IMR-90 (cell line): ENCODE measurements around the gene PDGFA. TPM values are rescaled to one million over a fixed set of nuclear protein-coding genes. Genes with fewer than 3 reads are reported as not detected.
A peak's percentile ranks its signal among the peaks of the same experiment; 100 is the strongest.

Source experiments
- ATAC-seq: fragments of 200-7000 bp; cut with Tn5 transposase; 2 replicates; pipeline ENCODE4 v1.9.1; 2020; ENCODE audit warnings: low read depth, mild to moderate bottlenecking, moderate library complexity
- BruUV-seq: library from RNA; stranded (reverse); fragments of 400-500 nt; replicated peaks from 2 replicates; lab custom pipeline; 2021; lab: Mats Ljungman, UMichigan
- CTCF ChIA-PET: fragments of 300-600 bp; formaldehyde crosslinking; extraction: SDS; loops from one replicate; lab custom pipeline; 2021; ENCODE audit warnings: antibody characterized with exemption; lab: Yijun Ruan, JAX
- POLR2A ChIA-PET: fragments of 300-600 bp; sonication (Branson Sonifier 250); formaldehyde crosslinking; loops from one replicate; lab custom pipeline; 2022; ENCODE audit warnings: antibody characterized with exemption; ENCODE audit not compliant: unreplicated experiment; lab: Charles Lee
- DNase-seq: peaks from one replicate; pipeline ENCODE4 v3.0.0; 2013
- H2AFZ ChIP-seq: replicated peaks from 2 replicates; pipeline ENCODE3; 2013; ENCODE audit warnings: low read length, mild to moderate bottlenecking; ENCODE audit not compliant: poor library complexity
- H2AK5ac ChIP-seq: 2 replicates; pipeline ENCODE4 v1.6.1; 2013; ENCODE audit warnings: low read depth, low read length, inconsistent platforms
- H2AK9ac ChIP-seq: replicated peaks from 2 replicates; pipeline ENCODE3; 2013; ENCODE audit warnings: mild to moderate bottlenecking, low read depth, low read length, moderate library complexity; ENCODE audit not compliant: poor library complexity
- H2BK120ac ChIP-seq: 2 replicates; pipeline ENCODE4 v1.6.1; 2013; ENCODE audit warnings: low read depth, low read length, inconsistent platforms
- H2BK15ac ChIP-seq: 3 replicates; pipeline ENCODE4 v1.6.1; 2013; ENCODE audit warnings: low read depth, low read length, inconsistent platforms
- H2BK20ac ChIP-seq: 2 replicates; pipeline ENCODE4 v1.6.1; 2013; ENCODE audit warnings: low read depth, mild to moderate bottlenecking, inconsistent platforms, low read length, moderate library complexity
- H2BK5ac ChIP-seq: 2 replicates; pipeline ENCODE4 v1.6.1; 2013; ENCODE audit warnings: mild to moderate bottlenecking, low read depth, low read length, inconsistent platforms; ENCODE audit not compliant: poor library complexity, severe bottlenecking
- H3K14ac ChIP-seq: replicated peaks from 2 replicates; pipeline ENCODE4 v1.6.1; 2013; ENCODE audit warnings: low read depth, low read length, inconsistent platforms
- H3K18ac ChIP-seq: 2 replicates; pipeline ENCODE4 v1.6.1; 2013; ENCODE audit warnings: low read depth, low read length, control low read depth
- H3K23ac ChIP-seq: 2 replicates; pipeline ENCODE4 v1.6.1; 2013; ENCODE audit warnings: low read depth, low read length, inconsistent platforms
- H3K27ac ChIP-seq: 2 replicates; pipeline ENCODE4 v1.5.1; 2013; ENCODE audit warnings: mild to moderate bottlenecking, control low read depth, low read length; ENCODE audit not compliant: insufficient read depth
- H3K27me3 ChIP-seq: 2 replicates; pipeline ENCODE4 v1.6.1; 2013; ENCODE audit warnings: low read length; ENCODE audit not compliant: control insufficient read depth, insufficient read depth
- H3K36me3 ChIP-seq: 2 replicates; pipeline ENCODE4 v1.6.1; 2013; ENCODE audit warnings: low read length, mixed read lengths; ENCODE audit not compliant: control insufficient read depth, insufficient read depth
- H3K4ac ChIP-seq: 2 replicates; pipeline ENCODE4 v1.6.1; 2013; ENCODE audit warnings: low read depth, low read length, inconsistent platforms
- H3K4me1 ChIP-seq: 2 replicates; pipeline ENCODE4 v1.6.1; 2013; ENCODE audit warnings: low read length, mixed read lengths; ENCODE audit not compliant: control insufficient read depth, insufficient read depth
- H3K4me2 ChIP-seq: 2 replicates; pipeline ENCODE4 v1.6.1; 2013; ENCODE audit warnings: low read depth, mild to moderate bottlenecking, control low read depth, low read length, moderate library complexity
- H3K4me3 ChIP-seq: 2 replicates; pipeline ENCODE4 v1.5.1; 2013; ENCODE audit warnings: low read depth, mild to moderate bottlenecking, control low read depth, low read length, moderate library complexity; ENCODE audit not compliant: insufficient read depth
- H3K56ac ChIP-seq: 2 replicates; pipeline ENCODE4 v1.6.1; 2013; ENCODE audit warnings: low read length, inconsistent platforms; ENCODE audit not compliant: insufficient read depth; ENCODE audit errors: extremely low read depth
- H3K79me1 ChIP-seq, 2 experiments: 2 replicates each; pipeline ENCODE4 v1.6.1; 2013; ENCODE audit warnings: low read length in 2 of 2, inconsistent platforms in 1 of 2, low read depth in 1 of 2
- H3K9ac ChIP-seq: 2 replicates; pipeline ENCODE4 v1.6.1; 2013; ENCODE audit warnings: low read depth, low read length, control low read depth
- H3K9me1 ChIP-seq: 2 replicates; pipeline ENCODE4 v1.6.1; 2013; ENCODE audit warnings: low read length, inconsistent platforms; ENCODE audit not compliant: insufficient read depth
- H3K9me3 ChIP-seq: 2 replicates; pipeline ENCODE4 v1.6.1; 2013; ENCODE audit warnings: low read length; ENCODE audit not compliant: control insufficient read depth, insufficient read depth
- H4K20me1 ChIP-seq: 2 replicates; pipeline ENCODE4 v1.6.1; 2013; ENCODE audit warnings: low read length, inconsistent platforms; ENCODE audit not compliant: insufficient read depth
- H4K5ac ChIP-seq: 2 replicates; pipeline ENCODE4 v1.6.1; 2013; ENCODE audit warnings: mild to moderate bottlenecking, low read depth, low read length, control low read depth
- H4K8ac ChIP-seq, 2 experiments: 2 replicates each; pipeline ENCODE4 v1.6.1; 2013; ENCODE audit warnings: low read depth in 2 of 2, low read length in 2 of 2, control low read depth in 1 of 2, inconsistent platforms in 1 of 2
- H4K91ac ChIP-seq: 2 replicates; pipeline ENCODE4 v1.6.1; 2013; ENCODE audit warnings: low read depth, low read length, inconsistent platforms; ENCODE audit not compliant: insufficient read depth
- BHLHE40 ChIP-seq: fragments of 150-350 bp; IDR thresholded peaks from 2 replicates; pipeline ENCODE4 v1.6.1; 2016; ENCODE audit warnings: mild to moderate bottlenecking, low read depth, low read length
- CEBPB ChIP-seq: IDR thresholded peaks from 2 replicates; pipeline ENCODE4 v1.6.1; 2012; ENCODE audit warnings: low read depth, low read length, improper control_type of control experiment
- CHD1 ChIP-seq: IDR thresholded peaks from 2 replicates; pipeline ENCODE4 v1.6.1; 2012; ENCODE audit warnings: low read depth, low read length, improper control_type of control experiment
- CTCF ChIP-seq: conservative IDR thresholded peaks from 2 replicates; pipeline ENCODE4 v1.5.1; 2012; ENCODE audit warnings: mild to moderate bottlenecking, low read depth, low read length, improper control_type of control experiment
- ELK1 ChIP-seq: fragments of 150-350 bp; IDR thresholded peaks from 2 replicates; pipeline ENCODE4 v1.6.1; 2016; ENCODE audit warnings: low read depth, mild to moderate bottlenecking, low read length, moderate library complexity, borderline replicate concordance
- MAZ ChIP-seq: IDR thresholded peaks from 2 replicates; pipeline ENCODE4 v1.6.1; 2012; ENCODE audit warnings: low read depth, mild to moderate bottlenecking, low read length, improper control_type of control experiment, moderate library complexity, borderline replicate concordance
- MXI1 ChIP-seq: IDR thresholded peaks from 2 replicates; pipeline ENCODE4 v1.6.1; 2012; ENCODE audit warnings: low read depth, mild to moderate bottlenecking, low read length, moderate library complexity, borderline replicate concordance
- NFE2L2 ChIP-seq: fragments of 150-350 bp; IDR thresholded peaks from 2 replicates; pipeline ENCODE4 v1.6.1; 2016; ENCODE audit warnings: low read depth, mild to moderate bottlenecking, low read length
- POLR2A ChIP-seq: IDR thresholded peaks from 2 replicates; pipeline ENCODE4 v1.6.1; 2012; ENCODE audit warnings: mild to moderate bottlenecking, low read depth, low read length
- RAD21 ChIP-seq: IDR thresholded peaks from 2 replicates; pipeline ENCODE4 v1.6.1; 2012; ENCODE audit warnings: low read length, improper control_type of control experiment
- RCOR1 ChIP-seq: IDR thresholded peaks from 2 replicates; pipeline ENCODE4 v1.6.1; 2012; ENCODE audit warnings: mild to moderate bottlenecking, low read length, improper control_type of control experiment; ENCODE audit not compliant: insufficient replicate concordance
- RFX5 ChIP-seq: IDR thresholded peaks from 2 replicates; pipeline ENCODE4 v1.8.0; 2012; ENCODE audit warnings: low read depth, mild to moderate bottlenecking, low read length, moderate library complexity
- WGBS, 2 experiments: methylation state at CpG; one replicate each; pipeline versions ENCODE4 v1.1.5 to v1.1.7; 2013; ENCODE audit warnings: missing lambda C conversion rate in 2 of 2; ENCODE audit not compliant: insufficient read length in 1 of 2; ENCODE audit errors: extremely low coverage in 2 of 2; 5-methylcytosine and 5-hydroxymethylcytosine counted together
- dilution Hi-C: fragments of 300-500 bp; cut with HindIII; formaldehyde crosslinking; loops from one replicate; pipeline ENCODE4 v1.14.3; 2018; ENCODE audit warnings: low sequenced_read_pairs; ENCODE audit not compliant: unreplicated experiment
- in situ Hi-C: fragments of 300-500 bp; cut with MboI; formaldehyde crosslinking; loops from 3 replicates; pipeline ENCODE4 v1.14.3; 2019; ENCODE audit warnings: low sequenced_read_pairs, inconsistent platforms, mixed read lengths
- intact Hi-C: fragments of 100-400 bp; cut with micrococcal nuclease; formaldehyde crosslinking; loops from 2 replicates; pipeline ENCODE4 v1.10.0; 2022
- polyA plus RNA-seq, 3 experiments: library from polyadenylated mRNA; depleted of rRNA; stranded (reverse); fragments of >200 nt; gene quantifications; 2 replicates each; pipeline ENCODE4 v1.2.3, GENCODE V29; 2012; ENCODE audit warnings: low replicate concordance in 1 of 3
- total RNA-seq: library from RNA; depleted of rRNA; stranded (reverse); fragments of >200 nt; gene quantifications from 2 replicates; pipeline ENCODE4 v1.2.3, GENCODE V29; 2012
- TF ChIP-seq, protein P1 (sequence below): fragments of 150-350 bp; IDR thresholded peaks from 2 replicates; pipeline ENCODE4 v1.6.1; 2017; ENCODE audit warnings: mild to moderate bottlenecking, antibody characterized with exemption, low read length, low read depth

The PDGFA gene
- total and polyA plus RNA-seq, 2 of the 4 experiments (the other 2 are of a cell fraction) = 3.3 to 3.8 TPM

GRCh38 chr7:513521-514166, 6.0 kb downstream of the PDGFA start:
- H3K9ac ChIP-seq = no peak overlapping the region
- in situ Hi-C loops = no loop called here
- H4K91ac ChIP-seq = peak overlapping the region; percentile 70
- H2BK120ac ChIP-seq = peak overlapping the region; percentile 63
- DNase-seq (peak; percentile 54), ATAC-seq (no peak)
- peaks cover 4% of the 10 kb centered on the region for H3K4me1 ChIP-seq
- H2BK5ac ChIP-seq = peak overlapping the region; percentile 71
- H4K5ac ChIP-seq = peak overlapping the region; percentile 69; the same call in 1 of the 2 replicates
- peak overlapping the region; percentile 75 for H3K4ac ChIP-seq
- H3K27ac ChIP-seq = no peak overlapping the region
- no peak overlapping the region for H3K4me2 ChIP-seq
- intact Hi-C loops = loop anchor here (10.0 kb wide), 1 partner anchor 361 kb away; the partner anchor contains the start of gene GET4
- peak overlapping the region; percentile 91 for H2AK9ac ChIP-seq
- no peak overlapping the region for H3K18ac ChIP-seq
- H3K23ac ChIP-seq = 0 out of 2 replicates have a peak overlapping the region, but pooled peaks have one; percentile 21
- H3K56ac ChIP-seq = no peak overlapping the region
- H4K20me1 ChIP-seq = no peaks in the 10 kb centered on the region; the same call in 1 of the 2 replicates
- peak overlapping the region; percentile 82 to 87 for H4K8ac ChIP-seq
- TF ChIP-seq BHLHE40 (no peak), RCOR1 (no peak), CTCF (no peak), POLR2A (no peak), MXI1 (no peak), ELK1 (no peak), RAD21 (no peak), MAZ (no peak), RFX5 (no peak), CEBPB (no peak), CHD1 (no peak), NFE2L2 (no peak)
- TF ChIP-seq, protein P1, sequence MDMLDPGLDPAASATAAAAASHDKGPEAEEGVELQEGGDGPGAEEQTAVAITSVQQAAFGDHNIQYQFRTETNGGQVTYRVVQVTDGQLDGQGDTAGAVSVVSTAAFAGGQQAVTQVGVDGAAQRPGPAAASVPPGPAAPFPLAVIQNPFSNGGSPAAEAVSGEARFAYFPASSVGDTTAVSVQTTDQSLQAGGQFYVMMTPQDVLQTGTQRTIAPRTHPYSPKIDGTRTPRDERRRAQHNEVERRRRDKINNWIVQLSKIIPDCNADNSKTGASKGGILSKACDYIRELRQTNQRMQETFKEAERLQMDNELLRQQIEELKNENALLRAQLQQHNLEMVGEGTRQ = no peak
- ChIA-PET POLR2A (no interaction called here), CTCF (no interaction called here)
- peaks cover 6% of the 10 kb centered on the region; the same call in 1 of the 2 replicates for H3K9me1 ChIP-seq
- H2BK15ac ChIP-seq = peak overlapping the region; percentile 63; the same call in 1 of the 3 replicates
- H2AFZ ChIP-seq = peak overlapping the region; percentile 50
- H3K9me3 ChIP-seq = no peaks in the 10 kb centered on the region
- H3K27me3 ChIP-seq = no peaks in the 10 kb centered on the region
- peak overlapping the region; percentile 27 for H2BK20ac ChIP-seq
- peak overlapping the region; percentile 34 for H3K14ac ChIP-seq
- H2AK5ac ChIP-seq = peak overlapping the region; percentile 74; the same call in 1 of the 2 replicates
- no peak overlapping the region for H3K4me3 ChIP-seq
- 0 out of 2 replicates have a peak, but pooled peaks cover 4% of the 10 kb centered on the region for H3K36me3 ChIP-seq
- dilution Hi-C loops = no loop called here
- peaks cover 0 to 32% of the 10 kb centered on the region in 2 experiments; a peak in 3 of 4 replicates for H3K79me1 ChIP-seq
- BruUV-seq = no TSS peak
- 77% methylated on average over 10 of the region's 20 CpGs; no CpG with 5 or more reads in 1 of the 2 experiments for WGBS, 2 experiments
